Endothelial cell of umbilical vein (primary cell): Measurements from ENCODE around the gene MIS18BP1. TPM values are rescaled to one million over a fixed set of nuclear protein-coding genes. Genes with fewer than 3 reads are reported as not detected.

Experiments
- BruUV-seq: library from RNA; stranded (reverse); fragments of 400-500 nt; replicated peaks from 2 replicates; lab custom pipeline; 2021; lab: Mats Ljungman, UMichigan
- CTCF ChIA-PET: fragments of 300-600, 350-600 bp; sonication (Branson Sonifier 250); formaldehyde crosslinking; loops from one replicate; lab custom pipeline; 2021; ENCODE audit warnings: antibody characterized with exemption, inconsistent platforms; lab: Charles Lee
- POLR2A ChIA-PET: fragments of 300-600, 350-600 bp; sonication (Branson Sonifier 250); formaldehyde crosslinking; loops from one replicate; lab custom pipeline; 2021; ENCODE audit warnings: antibody characterized with exemption, inconsistent platforms; lab: Charles Lee
- DNase-seq: peaks from one replicate; pipeline ENCODE4 v3.0.0-alpha.2; 2011; ENCODE audit warnings: low read depth, low spot score
- FAIRE-seq: peaks from 2 replicates; lab custom pipeline; 2011; peaks lifted over from hg19 to GRCh38; lab: Jason Lieb, UNC
- H2AFZ ChIP-seq: 2 replicates; pipeline ENCODE4 v1.6.0; 2012; ENCODE audit warnings: low read depth, low read length, control low read depth, inconsistent platforms
- H3K27ac ChIP-seq: 2 replicates; pipeline ENCODE4 v1.5.1; 2011; ENCODE audit warnings: low read depth, mild to moderate bottlenecking, control low read depth, low read length, moderate library complexity; ENCODE audit not compliant: insufficient read depth
- H3K27me3 ChIP-seq, 2 experiments: 2 replicates each; pipeline versions ENCODE4 v1.6.0 to v1.6.1; 2011; ENCODE audit warnings: low read length in 2 of 2, mixed read lengths in 1 of 2; ENCODE audit not compliant: control insufficient read depth in 2 of 2, insufficient read depth in 2 of 2
- H3K36me3 ChIP-seq, 2 experiments: 2 replicates in 1 of 2; 3 replicates in 1 of 2; pipeline ENCODE4 v1.5.1; 2011; ENCODE audit warnings: low read length in 2 of 2, mild to moderate bottlenecking in 1 of 2, moderate library complexity in 1 of 2; ENCODE audit not compliant: control insufficient read depth in 2 of 2, insufficient read depth in 2 of 2; ENCODE audit errors: extremely low read depth in 1 of 2
- H3K4me1 ChIP-seq: 3 replicates; pipeline ENCODE4 v1.5.1; 2011; ENCODE audit warnings: mild to moderate bottlenecking, low read length; ENCODE audit not compliant: control insufficient read depth, insufficient read depth; ENCODE audit errors: extremely low read depth
- H3K4me2 ChIP-seq: 2 replicates; pipeline ENCODE4 v1.6.1; 2011; ENCODE audit warnings: low read length, control low read depth, mixed read lengths; ENCODE audit not compliant: insufficient read depth
- H3K4me3 ChIP-seq, 3 experiments: fragments of 200-600 bp in 1 of 3; sonication (generic), shearing (Covaris generic) in 1 of 3; replicated peaks in 1 of 3; 2 replicates each; pipeline ENCODE4 v1.5.1; 2011 to 2016; ENCODE audit warnings: control low read depth in 3 of 3, low read length in 3 of 3, mild to moderate bottlenecking in 2 of 3, inconsistent platforms in 1 of 3, low read depth in 1 of 3, moderate library complexity in 1 of 3; ENCODE audit not compliant: insufficient read depth in 1 of 3
- H3K79me2 ChIP-seq: 2 replicates; pipeline ENCODE4 v1.6.0; 2012; ENCODE audit warnings: low read length, inconsistent platforms; ENCODE audit not compliant: control insufficient read depth, insufficient read depth
- H3K9ac ChIP-seq: replicated peaks from 2 replicates; pipeline ENCODE3; 2011; ENCODE audit warnings: low read length, control low read depth; ENCODE audit not compliant: insufficient read depth; ENCODE audit errors: extremely low read depth
- H3K9me1 ChIP-seq: replicated peaks from 3 replicates; pipeline ENCODE4 v1.6.0; 2011; ENCODE audit warnings: mild to moderate bottlenecking, low read length; ENCODE audit not compliant: control insufficient read depth, insufficient read depth; ENCODE audit errors: extremely low read depth
- H3K9me3 ChIP-seq: replicated peaks from 2 replicates; pipeline ENCODE4 v1.5.1; 2012; ENCODE audit warnings: low read length, inconsistent platforms; ENCODE audit not compliant: control insufficient read depth, insufficient read depth
- H4K20me1 ChIP-seq: replicated peaks from 2 replicates; pipeline ENCODE3; 2011; ENCODE audit warnings: mild to moderate bottlenecking, low read length; ENCODE audit not compliant: control insufficient read depth, insufficient read depth; ENCODE audit errors: extremely low read depth
- EZH2 ChIP-seq: IDR thresholded peaks from 2 replicates; pipeline ENCODE4 v1.6.1; 2012; ENCODE audit warnings: borderline replicate concordance, low read depth, mild to moderate bottlenecking, moderate library complexity, low read length, inconsistent platforms; ENCODE audit not compliant: severe bottlenecking
- FOS ChIP-seq: IDR thresholded peaks from 2 replicates; pipeline ENCODE4 v1.6.1; 2011; ENCODE audit warnings: mild to moderate bottlenecking, low read length, moderate library complexity, borderline replicate concordance; ENCODE audit not compliant: insufficient read depth
- GATA2 ChIP-seq: IDR thresholded peaks from 2 replicates; pipeline ENCODE4 v1.7.0; 2011; ENCODE audit warnings: low read depth, mild to moderate bottlenecking, moderate library complexity, mixed read lengths, low read length; ENCODE audit not compliant: insufficient read length, insufficient read depth
- JUN ChIP-seq: IDR thresholded peaks from 2 replicates; pipeline ENCODE4 v1.6.1; 2011; ENCODE audit warnings: borderline replicate concordance, low read depth; ENCODE audit not compliant: insufficient read length, insufficient read depth
- MYC ChIP-seq: IDR thresholded peaks from one replicate; pipeline ENCODE4 v1.6.1; 2011; ENCODE audit warnings: mild to moderate bottlenecking, low read depth, low read length
- POLR2A ChIP-seq: IDR thresholded peaks from 2 replicates; pipeline ENCODE4 v1.6.1; 2012; ENCODE audit warnings: low read depth, mild to moderate bottlenecking, control low read depth, low read length
- POLR2AphosphoS5 ChIP-seq: IDR thresholded peaks from 2 replicates; pipeline ENCODE4 v1.6.1; 2012; ENCODE audit warnings: low read depth, mild to moderate bottlenecking, control low read depth, low read length, moderate library complexity; ENCODE audit not compliant: insufficient read depth
- dilution Hi-C: fragments of 300-500 bp; cut with MboI; formaldehyde crosslinking; loops from one replicate; pipeline ENCODE4 v1.15.0; 2019; ENCODE audit warnings: low sequenced_read_pairs; ENCODE audit not compliant: extremely low pct_ligation_motif_present
- intact Hi-C: fragments of 100-400 bp; cut with micrococcal nuclease; formaldehyde crosslinking; loops from one replicate; pipeline ENCODE4 v1.10.0; 2022
- polyA plus RNA-seq, 4 experiments: library from polyadenylated mRNA; depleted of rRNA in 3 of 4; stranded (reverse) in 3 of 4; unstranded in 1 of 4; fragments of >200 nt; gene quantifications; 2 replicates each; pipeline versions ENCODE4 v1.2.1 to v1.2.3, GENCODE V29; 2011 to 2012; ENCODE audit warnings: missing spikeins in 1 of 4
- total RNA-seq: library from RNA; stranded (reverse); gene quantifications from 2 replicates; pipeline ENCODE4 v1.2.3, GENCODE V29; 2021
- TF ChIP-seq, protein P1 (sequence below): IDR thresholded peaks from 2 replicates; pipeline ENCODE4 v1.6.1; 2011; ENCODE audit not compliant: insufficient read depth, insufficient read length
- TF ChIP-seq, protein P2 (sequence below), 2 donors: IDR thresholded peaks; 1 replicate in 1 of 2; 2 replicates in 1 of 2; pipeline ENCODE4 v1.5.1; 2011; ENCODE audit warnings: low read length in 2 of 2, mild to moderate bottlenecking in 2 of 2, moderate library complexity in 2 of 2, control low read depth in 1 of 2, inconsistent platforms in 1 of 2, low read depth in 1 of 2; ENCODE audit not compliant: insufficient read depth in 1 of 2; ENCODE audit errors: extremely low read depth in 1 of 2

Gene MIS18BP1
- total and polyA plus RNA-seq, 2 donors (not counting 3 experiments of a cell fraction or from before 2014, with no cell fraction given): 8.9 to 43.3 TPM

DNA sequence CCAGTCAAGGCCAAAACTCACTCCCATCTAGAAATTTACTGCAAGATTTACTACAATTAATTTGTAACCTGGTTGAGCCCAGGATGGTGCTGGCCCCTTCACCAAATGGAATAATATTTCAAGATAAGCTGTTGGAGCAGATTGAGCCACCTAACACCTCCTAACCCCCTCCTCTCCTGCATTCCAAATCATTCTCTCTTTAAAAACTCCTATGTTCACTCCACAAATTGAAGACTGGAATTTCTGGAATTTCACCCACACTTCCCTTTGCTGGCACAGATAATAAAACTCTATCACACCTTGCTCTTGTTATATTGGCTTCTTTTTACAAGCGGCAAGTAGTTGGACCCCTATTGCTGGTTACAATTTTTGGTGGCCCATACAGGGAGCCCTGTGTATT, 41.7 kb downstream of the MIS18BP1 start:
- TF ChIP-seq MYC (no peak), FOS (no peak), JUN (no peak), EZH2 (no peak)
- TF ChIP-seq, protein P1, sequence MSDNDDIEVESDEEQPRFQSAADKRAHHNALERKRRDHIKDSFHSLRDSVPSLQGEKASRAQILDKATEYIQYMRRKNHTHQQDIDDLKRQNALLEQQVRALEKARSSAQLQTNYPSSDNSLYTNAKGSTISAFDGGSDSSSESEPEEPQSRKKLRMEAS: no peak
- ChIA-PET CTCF (interaction anchor here (0.9 to 1.2 kb wide), 2 partner anchors 12 to 298 kb away, joined by 3 to 4 read pairs; no protein-coding TSS in a partner anchor), POLR2A (no interaction called here)
- no peak overlapping the region for H3K4me2 ChIP-seq
- H3K79me2 ChIP-seq: no peaks in the 10 kb centered on the region
- no peaks in the 10 kb centered on the region for H3K9me1 ChIP-seq
- H3K4me3 ChIP-seq: no peak overlapping the region
- H3K9me3 ChIP-seq: no peaks in the 10 kb centered on the region
- H3K27me3 ChIP-seq: no peaks in the 10 kb centered on the region
- no peaks in the 10 kb centered on the region for H3K4me1 ChIP-seq
- dilution Hi-C loops (no loop called here), intact Hi-C loops (no loop called here)
- no peak overlapping the region for H3K9ac ChIP-seq
- no peak for FAIRE-seq
- DNase-seq: no peak
- no peak overlapping the region for H3K27ac ChIP-seq
- H3K36me3 ChIP-seq: peaks cover 8 to 10% of the 10 kb centered on the region in 2 experiments
- no peaks in the 10 kb centered on the region for H4K20me1 ChIP-seq
- no TSS peak for BruUV-seq
- H2AFZ ChIP-seq: no peak overlapping the region

DNA sequence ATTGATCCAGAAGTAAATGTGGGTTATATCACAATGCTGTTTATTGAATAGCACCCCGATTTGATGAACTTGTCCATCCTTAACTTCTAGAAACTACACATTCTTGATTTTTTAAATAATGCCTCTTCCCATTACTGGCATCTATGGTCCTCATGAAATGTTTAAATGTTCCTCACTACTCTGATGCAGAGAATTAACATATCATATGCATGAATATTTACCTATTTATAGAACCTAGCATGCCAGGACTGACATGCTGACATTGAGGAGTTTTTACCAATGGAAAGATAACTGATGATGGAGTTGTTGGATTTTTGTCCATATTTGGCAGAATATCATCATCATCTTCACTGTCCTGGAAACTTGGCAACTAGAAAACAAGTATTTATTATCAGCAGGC, 42.8 kb downstream of the MIS18BP1 start:
- Histone ChIP-seq H3K4me2 (no peak overlapping the region), H3K9ac (no peak overlapping the region), H3K79me2 (no peaks in the 10 kb centered on the region), H3K4me3 (no peak overlapping the region), H3K27ac (no peak overlapping the region), H3K4me1 (no peaks in the 10 kb centered on the region), H3K36me3 (peaks cover 9 to 10% of the 10 kb centered on the region in 2 experiments), H4K20me1 (no peaks in the 10 kb centered on the region), H3K27me3 (no peaks in the 10 kb centered on the region), H2AFZ (no peak overlapping the region), H3K9me1 (no peaks in the 10 kb centered on the region), H3K9me3 (no peaks in the 10 kb centered on the region)
- ChIA-PET CTCF (no interaction called here), POLR2A (no interaction called here)
- intact Hi-C loops (no loop called here), dilution Hi-C loops (no loop called here)
- TF ChIP-seq POLR2AphosphoS5: no peak
- TF ChIP-seq GATA2: no peak
- TF ChIP-seq, protein P2, sequence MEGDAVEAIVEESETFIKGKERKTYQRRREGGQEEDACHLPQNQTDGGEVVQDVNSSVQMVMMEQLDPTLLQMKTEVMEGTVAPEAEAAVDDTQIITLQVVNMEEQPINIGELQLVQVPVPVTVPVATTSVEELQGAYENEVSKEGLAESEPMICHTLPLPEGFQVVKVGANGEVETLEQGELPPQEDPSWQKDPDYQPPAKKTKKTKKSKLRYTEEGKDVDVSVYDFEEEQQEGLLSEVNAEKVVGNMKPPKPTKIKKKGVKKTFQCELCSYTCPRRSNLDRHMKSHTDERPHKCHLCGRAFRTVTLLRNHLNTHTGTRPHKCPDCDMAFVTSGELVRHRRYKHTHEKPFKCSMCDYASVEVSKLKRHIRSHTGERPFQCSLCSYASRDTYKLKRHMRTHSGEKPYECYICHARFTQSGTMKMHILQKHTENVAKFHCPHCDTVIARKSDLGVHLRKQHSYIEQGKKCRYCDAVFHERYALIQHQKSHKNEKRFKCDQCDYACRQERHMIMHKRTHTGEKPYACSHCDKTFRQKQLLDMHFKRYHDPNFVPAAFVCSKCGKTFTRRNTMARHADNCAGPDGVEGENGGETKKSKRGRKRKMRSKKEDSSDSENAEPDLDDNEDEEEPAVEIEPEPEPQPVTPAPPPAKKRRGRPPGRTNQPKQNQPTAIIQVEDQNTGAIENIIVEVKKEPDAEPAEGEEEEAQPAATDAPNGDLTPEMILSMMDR (IDR thresholded peaks at IDR 0.05; ENCODE audit: extremely low read depth in 1 of 2, insufficient read depth in 1 of 2, low read depth in 1 of 2, low read length in 2 of 2): no peak
- no peak for TF ChIP-seq POLR2A
- TF ChIP-seq, protein P1: no peak
- TF ChIP-seq MYC: no peak
- TF ChIP-seq FOS: no peak
- no peak for TF ChIP-seq JUN
- no peak for TF ChIP-seq EZH2
- no peak for DNase-seq
- no TSS peak for BruUV-seq
- no peak for FAIRE-seq
